GM23338 (cell line): ENCODE data around the gene FAM83F. TPM values are rescaled to one million over a fixed set of nuclear protein-coding genes. Genes with fewer than 3 reads are reported as not detected.

Source experiments
- ATAC-seq: fragments of 200-7000 bp; cut with Tn5 transposase; 3 replicates; pipeline ENCODE4 v1.9.1; 2020
- DNase-seq: peaks from one replicate; pipeline ENCODE4 v3.0.0-alpha.2; 2015; ENCODE audit warnings: low spot score
- H2AFZ ChIP-seq: fragments of 200-600 bp; sonication (generic); 2 replicates; pipeline ENCODE4 v1.8.0; 2016; ENCODE audit warnings: antibody characterized with exemption, mild to moderate bottlenecking, moderate library complexity
- H3F3A ChIP-seq: fragments of 200-600 bp; sonication (generic); replicated peaks from 2 replicates; pipeline ENCODE4 v1.8.0; 2017; ENCODE audit warnings: antibody characterized with exemption, mixed run types, low read depth
- H3K27ac ChIP-seq: fragments of 200-600 bp; sonication (generic); 2 replicates; pipeline ENCODE4 v1.6.1; 2016; ENCODE audit warnings: low read depth
- H3K27me3 ChIP-seq: fragments of 200-600 bp; sonication (generic); 2 replicates; pipeline ENCODE4 v1.8.0; 2016; ENCODE audit warnings: mild to moderate bottlenecking, mixed run types, moderate library complexity; ENCODE audit not compliant: insufficient read depth
- H3K36me3 ChIP-seq: fragments of 200-600 bp; sonication (generic); 2 replicates; pipeline ENCODE4 v1.8.0; 2016; ENCODE audit warnings: mild to moderate bottlenecking; ENCODE audit not compliant: insufficient read depth
- H3K4me1 ChIP-seq: fragments of 200-600 bp; sonication (generic); 2 replicates; pipeline ENCODE4 v1.8.0; 2016; ENCODE audit warnings: mild to moderate bottlenecking, moderate library complexity; ENCODE audit not compliant: insufficient read depth
- H3K4me2 ChIP-seq: fragments of 200-600 bp; sonication (generic); 2 replicates; pipeline ENCODE4 v1.7.1; 2017; ENCODE audit warnings: mixed run types
- H3K4me3 ChIP-seq: fragments of 200-600 bp; sonication (generic); 2 replicates; pipeline ENCODE4 v1.6.1; 2016; ENCODE audit warnings: mixed run types
- H3K79me2 ChIP-seq: fragments of 200-600 bp; sonication (generic); replicated peaks from 2 replicates; pipeline ENCODE4 v1.8.0; 2017; ENCODE audit warnings: mild to moderate bottlenecking; ENCODE audit not compliant: insufficient read depth
- H3K9me2 ChIP-seq: fragments of 200-600 bp; sonication (generic); 2 replicates; pipeline ENCODE4 v1.8.0; 2017; ENCODE audit not compliant: insufficient read depth
- H4K20me1 ChIP-seq: fragments of 200-600 bp; sonication (generic); replicated peaks from 2 replicates; pipeline ENCODE4 v1.8.0; 2017; ENCODE audit warnings: mild to moderate bottlenecking; ENCODE audit not compliant: insufficient read depth
- H3K27ac Mint-ChIP-seq: 2 replicates; pipeline ENCODE4 v1.8.0; 2020; ENCODE audit warnings: inconsistent platforms, mild to moderate bottlenecking, moderate library complexity, mixed read lengths
- H3K27me3 Mint-ChIP-seq: 3 replicates; pipeline ENCODE4 v1.8.0; 2022; ENCODE audit warnings: low read depth, mild to moderate bottlenecking, moderate library complexity, mixed read lengths, inconsistent platforms; ENCODE audit not compliant: insufficient read depth, poor library complexity
- H3K36me3 Mint-ChIP-seq: 3 replicates; pipeline ENCODE4 v1.8.0; 2021; ENCODE audit warnings: low read depth, mild to moderate bottlenecking, inconsistent platforms, moderate library complexity, mixed read lengths
- H3K4me1 Mint-ChIP-seq: 3 replicates; pipeline ENCODE4 v1.8.0; 2020; ENCODE audit warnings: mild to moderate bottlenecking, inconsistent platforms, mixed read lengths
- H3K4me3 Mint-ChIP-seq: 3 replicates; pipeline ENCODE4 v1.8.0; 2021; ENCODE audit warnings: moderate library complexity, mild to moderate bottlenecking, inconsistent platforms, mixed read lengths
- H3K9me3 Mint-ChIP-seq: 3 replicates; pipeline ENCODE4 v1.8.0; 2020; ENCODE audit warnings: moderate library complexity, mild to moderate bottlenecking, inconsistent platforms, mixed read lengths
- CREB1 ChIP-seq: fragments of 250-450 bp; sonication (Bioruptor Pico); IDR thresholded peaks from 2 replicates; pipeline ENCODE4 v1.5.0; 2020; ENCODE audit warnings: low read depth, mild to moderate bottlenecking, moderate library complexity
- EZH2 ChIP-seq: fragments of 200-600 bp; sonication (generic); IDR thresholded peaks from one replicate; pipeline ENCODE4 v1.8.0; 2017; ENCODE audit warnings: antibody characterized with exemption, mild to moderate bottlenecking, low read depth; ENCODE audit not compliant: unreplicated experiment
- EZH2phosphoT487 ChIP-seq: fragments of 200-600 bp; sonication (generic); IDR thresholded peaks from one replicate; pipeline ENCODE4 v1.8.1; 2018; ENCODE audit warnings: antibody characterized with exemption; ENCODE audit not compliant: unreplicated experiment
- JUNB ChIP-seq: IDR thresholded peaks from one replicate; pipeline ENCODE4 v1.6.1; 2016; ENCODE audit warnings: antibody characterized with exemption; ENCODE audit not compliant: unreplicated experiment
- NANOG ChIP-seq: IDR thresholded peaks from 2 replicates; pipeline ENCODE4 v1.6.1; 2016; ENCODE audit warnings: antibody characterized with exemption, borderline replicate concordance
- POLR2AphosphoS5 ChIP-seq: IDR thresholded peaks from 2 replicates; pipeline ENCODE4 v1.6.1; 2016; ENCODE audit warnings: antibody characterized with exemption, low read depth
- STAT1 ChIP-seq: IDR thresholded peaks from one replicate; pipeline ENCODE4 v1.6.1; 2016; ENCODE audit warnings: antibody characterized with exemption; ENCODE audit not compliant: unreplicated experiment
- ZNF114 ChIP-seq: fragments of 250-450 bp; sonication (Bioruptor Pico); IDR thresholded peaks from 2 replicates; pipeline ENCODE4 v1.5.0; 2020; ENCODE audit warnings: mild to moderate bottlenecking, moderate library complexity
- polyA plus RNA-seq: library from polyadenylated mRNA; unstranded; fragments of >200 nt; fragmentation: Nextera tagmentation; extraction: Ambion mirVana; gene quantifications from 2 replicates; pipeline ENCODE4 v1.2.1, GENCODE V29; 2016
- total RNA-seq: library from RNA; depleted of rRNA; stranded (reverse); fragments of >200 nt; shearing (Covaris generic); gene quantifications from 2 replicates; pipeline ENCODE4 v1.2.3, GENCODE V29; 2014
- TF ChIP-seq, protein P1 (sequence below): IDR thresholded peaks from 2 replicates; pipeline ENCODE4 v1.6.1; 2016; ENCODE audit warnings: antibody characterized with exemption
- TF ChIP-seq, protein P2 (sequence below): IDR thresholded peaks from one replicate; pipeline ENCODE4 v1.6.1; 2018; ENCODE audit warnings: antibody characterized with exemption; ENCODE audit not compliant: unreplicated experiment
- TF ChIP-seq, protein P3 (sequence below), 2 experiments: fragments of 200-600 bp in 1 of 2; sonication (generic) in 1 of 2; conservative IDR thresholded peaks; 2 replicates each; pipeline versions ENCODE4 v1.5.1 to v1.6.1; 2016 to 2017; ENCODE audit warnings: antibody characterized with exemption in 2 of 2, low read depth in 2 of 2, mild to moderate bottlenecking in 2 of 2, moderate library complexity in 1 of 2

The FAM83F gene
- total and polyA plus RNA-seq, 2 experiments from 2014 or later, result 3.7 to 15.9 TPM

DNA sequence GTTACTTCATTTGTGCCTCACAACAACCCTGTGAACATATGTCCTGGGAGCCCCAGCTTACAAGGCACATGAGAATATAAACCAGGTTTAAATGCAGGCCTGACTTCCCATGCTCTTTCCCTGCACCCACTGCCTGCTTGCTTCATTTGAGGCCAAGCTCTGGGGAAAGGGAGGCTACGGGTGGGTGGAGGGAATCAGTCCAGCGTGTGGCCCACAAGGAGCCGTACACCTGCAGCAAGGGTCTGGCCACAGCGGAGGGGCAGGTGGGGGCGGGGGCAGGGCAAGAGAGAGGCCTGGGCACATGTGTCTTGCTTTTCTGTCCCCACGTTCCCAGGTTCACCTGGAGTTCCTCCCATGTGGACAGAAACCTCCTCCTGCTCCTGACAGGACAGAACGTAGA, 26.2 kb downstream of the FAM83F start:
- DNase-seq, result no peak
- Mint-ChIP-seq H3K4me3 (no peak overlapping the region), H3K27ac (no peak overlapping the region), H3K27me3 (peaks cover 3% of the 10 kb centered on the region), H3K36me3 (peaks cover 26% of the 10 kb centered on the region), H3K9me3 (no peaks in the 10 kb centered on the region), H3K4me1 (peaks cover 8% of the 10 kb centered on the region; the same call in 2 of the 3 replicates)
- no peaks in the 10 kb centered on the region; the same call in 1 of the 2 replicates for H4K20me1 ChIP-seq
- H3K27me3 ChIP-seq, result no peaks in the 10 kb centered on the region
- H3F3A ChIP-seq, result peaks cover 4% of the 10 kb centered on the region; the same call in 1 of the 2 replicates
- H2AFZ ChIP-seq, result no peak overlapping the region
- H3K79me2 ChIP-seq, result peaks cover 4% of the 10 kb centered on the region
- no peak overlapping the region for H3K27ac ChIP-seq
- ATAC-seq, result no peak
- H3K4me1 ChIP-seq, result no peaks in the 10 kb centered on the region
- no peak for TF ChIP-seq NANOG
- TF ChIP-seq, protein P1, sequence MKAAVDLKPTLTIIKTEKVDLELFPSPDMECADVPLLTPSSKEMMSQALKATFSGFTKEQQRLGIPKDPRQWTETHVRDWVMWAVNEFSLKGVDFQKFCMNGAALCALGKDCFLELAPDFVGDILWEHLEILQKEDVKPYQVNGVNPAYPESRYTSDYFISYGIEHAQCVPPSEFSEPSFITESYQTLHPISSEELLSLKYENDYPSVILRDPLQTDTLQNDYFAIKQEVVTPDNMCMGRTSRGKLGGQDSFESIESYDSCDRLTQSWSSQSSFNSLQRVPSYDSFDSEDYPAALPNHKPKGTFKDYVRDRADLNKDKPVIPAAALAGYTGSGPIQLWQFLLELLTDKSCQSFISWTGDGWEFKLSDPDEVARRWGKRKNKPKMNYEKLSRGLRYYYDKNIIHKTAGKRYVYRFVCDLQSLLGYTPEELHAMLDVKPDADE, result no peak
- peaks cover 4% of the 10 kb centered on the region; the same call in 1 of the 2 replicates for H3K36me3 ChIP-seq
- no peak overlapping the region for H3K4me3 ChIP-seq
- H3K4me2 ChIP-seq, result no peak overlapping the region
- no peaks in the 10 kb centered on the region for H3K9me2 ChIP-seq

DNA sequence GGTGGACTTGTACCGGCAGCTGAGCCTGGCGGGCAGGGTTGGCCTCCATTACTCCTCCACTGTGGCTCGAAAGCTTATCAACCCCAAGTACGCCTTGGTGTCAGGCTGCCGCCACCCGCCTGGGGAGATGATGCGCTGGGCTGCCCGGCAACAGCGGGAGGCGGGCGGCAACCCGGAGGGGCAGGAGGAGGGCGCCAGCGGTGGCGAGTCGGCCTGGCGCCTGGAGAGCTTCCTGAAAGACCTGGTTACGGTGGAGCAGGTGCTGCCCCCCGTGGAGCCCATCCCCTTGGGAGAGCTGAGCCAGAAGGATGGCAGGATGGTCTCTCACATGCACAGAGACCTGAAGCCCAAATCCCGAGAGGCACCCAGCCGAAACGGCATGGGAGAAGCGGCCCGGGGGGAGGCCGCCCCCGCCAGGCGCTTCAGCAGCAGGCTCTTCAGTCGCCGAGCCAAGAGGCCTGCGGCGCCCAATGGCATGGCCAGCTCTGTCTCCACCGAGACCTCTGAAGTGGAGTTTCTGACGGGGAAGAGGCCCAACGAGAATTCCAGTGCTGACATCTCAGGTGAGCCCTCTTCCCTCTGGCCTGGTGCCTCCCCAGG, 26.7 kb downstream of the FAM83F start:
- TF ChIP-seq EZH2 (no peak), CREB1 (no peak), POLR2AphosphoS5 (no peak), JUNB (no peak), ZNF114 (CRISPR knock-in tag) (no peak), EZH2phosphoT487 (no peak), STAT1 (no peak)
- TF ChIP-seq, protein P2, sequence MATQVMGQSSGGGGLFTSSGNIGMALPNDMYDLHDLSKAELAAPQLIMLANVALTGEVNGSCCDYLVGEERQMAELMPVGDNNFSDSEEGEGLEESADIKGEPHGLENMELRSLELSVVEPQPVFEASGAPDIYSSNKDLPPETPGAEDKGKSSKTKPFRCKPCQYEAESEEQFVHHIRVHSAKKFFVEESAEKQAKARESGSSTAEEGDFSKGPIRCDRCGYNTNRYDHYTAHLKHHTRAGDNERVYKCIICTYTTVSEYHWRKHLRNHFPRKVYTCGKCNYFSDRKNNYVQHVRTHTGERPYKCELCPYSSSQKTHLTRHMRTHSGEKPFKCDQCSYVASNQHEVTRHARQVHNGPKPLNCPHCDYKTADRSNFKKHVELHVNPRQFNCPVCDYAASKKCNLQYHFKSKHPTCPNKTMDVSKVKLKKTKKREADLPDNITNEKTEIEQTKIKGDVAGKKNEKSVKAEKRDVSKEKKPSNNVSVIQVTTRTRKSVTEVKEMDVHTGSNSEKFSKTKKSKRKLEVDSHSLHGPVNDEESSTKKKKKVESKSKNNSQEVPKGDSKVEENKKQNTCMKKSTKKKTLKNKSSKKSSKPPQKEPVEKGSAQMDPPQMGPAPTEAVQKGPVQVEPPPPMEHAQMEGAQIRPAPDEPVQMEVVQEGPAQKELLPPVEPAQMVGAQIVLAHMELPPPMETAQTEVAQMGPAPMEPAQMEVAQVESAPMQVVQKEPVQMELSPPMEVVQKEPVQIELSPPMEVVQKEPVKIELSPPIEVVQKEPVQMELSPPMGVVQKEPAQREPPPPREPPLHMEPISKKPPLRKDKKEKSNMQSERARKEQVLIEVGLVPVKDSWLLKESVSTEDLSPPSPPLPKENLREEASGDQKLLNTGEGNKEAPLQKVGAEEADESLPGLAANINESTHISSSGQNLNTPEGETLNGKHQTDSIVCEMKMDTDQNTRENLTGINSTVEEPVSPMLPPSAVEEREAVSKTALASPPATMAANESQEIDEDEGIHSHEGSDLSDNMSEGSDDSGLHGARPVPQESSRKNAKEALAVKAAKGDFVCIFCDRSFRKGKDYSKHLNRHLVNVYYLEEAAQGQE, result no peak
- TF ChIP-seq, protein P3, sequence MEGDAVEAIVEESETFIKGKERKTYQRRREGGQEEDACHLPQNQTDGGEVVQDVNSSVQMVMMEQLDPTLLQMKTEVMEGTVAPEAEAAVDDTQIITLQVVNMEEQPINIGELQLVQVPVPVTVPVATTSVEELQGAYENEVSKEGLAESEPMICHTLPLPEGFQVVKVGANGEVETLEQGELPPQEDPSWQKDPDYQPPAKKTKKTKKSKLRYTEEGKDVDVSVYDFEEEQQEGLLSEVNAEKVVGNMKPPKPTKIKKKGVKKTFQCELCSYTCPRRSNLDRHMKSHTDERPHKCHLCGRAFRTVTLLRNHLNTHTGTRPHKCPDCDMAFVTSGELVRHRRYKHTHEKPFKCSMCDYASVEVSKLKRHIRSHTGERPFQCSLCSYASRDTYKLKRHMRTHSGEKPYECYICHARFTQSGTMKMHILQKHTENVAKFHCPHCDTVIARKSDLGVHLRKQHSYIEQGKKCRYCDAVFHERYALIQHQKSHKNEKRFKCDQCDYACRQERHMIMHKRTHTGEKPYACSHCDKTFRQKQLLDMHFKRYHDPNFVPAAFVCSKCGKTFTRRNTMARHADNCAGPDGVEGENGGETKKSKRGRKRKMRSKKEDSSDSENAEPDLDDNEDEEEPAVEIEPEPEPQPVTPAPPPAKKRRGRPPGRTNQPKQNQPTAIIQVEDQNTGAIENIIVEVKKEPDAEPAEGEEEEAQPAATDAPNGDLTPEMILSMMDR (conservative IDR thresholded peaks at IDR 0.05; ENCODE audit: low read depth in 2 of 2), result no peak
- no peak overlapping the region for H3K4me3 Mint-ChIP-seq
- H3K27ac ChIP-seq, result no peak overlapping the region
- no peaks in the 10 kb centered on the region; the same call in 1 of the 2 replicates for H4K20me1 ChIP-seq
- peaks cover 8% of the 10 kb centered on the region; the same call in 2 of the 3 replicates for H3K4me1 Mint-ChIP-seq
- DNase-seq, result no peak
- peaks cover 4% of the 10 kb centered on the region for H3K27me3 Mint-ChIP-seq
- H3K9me3 Mint-ChIP-seq, result no peaks in the 10 kb centered on the region; the same call in 2 of the 3 replicates
- no peaks in the 10 kb centered on the region for H3K9me2 ChIP-seq
- peaks cover 4% of the 10 kb centered on the region; the same call in 1 of the 2 replicates for H3F3A ChIP-seq
- peaks cover 4% of the 10 kb centered on the region; the same call in 1 of the 2 replicates for H3K36me3 ChIP-seq
- no peaks in the 10 kb centered on the region for H3K27me3 ChIP-seq
- H3K27ac Mint-ChIP-seq, result no peak overlapping the region
- no peak overlapping the region for H3K4me3 ChIP-seq
- no peaks in the 10 kb centered on the region for H3K79me2 ChIP-seq
- H2AFZ ChIP-seq, result no peak overlapping the region
- no peaks in the 10 kb centered on the region for H3K4me1 ChIP-seq
- H3K36me3 Mint-ChIP-seq, result peaks cover 26% of the 10 kb centered on the region
- no peak for ATAC-seq
- no peak overlapping the region for H3K4me2 ChIP-seq
